Colonic mucosa (tissue), 4 donors: ENCODE measurements around the gene GAS2L1. TPM values are rescaled to one million over a fixed set of nuclear protein-coding genes. Genes with fewer than 3 reads are reported as not detected.

Source experiments
- DNase-seq: peaks from one replicate; pipeline ENCODE4 v3.0.0-alpha.2; 2020
- H3K27ac ChIP-seq: fragments of 200-600 bp; one replicate; pipeline ENCODE4 v1.8.0; 2021
- H3K27me3 ChIP-seq: fragments of 200-600 bp; one replicate; pipeline ENCODE4 v1.8.0; 2021
- H3K36me3 ChIP-seq: fragments of 200-600 bp; one replicate; pipeline ENCODE4 v1.8.0; 2021
- H3K4me1 ChIP-seq: fragments of 200-600 bp; one replicate; pipeline ENCODE4 v1.8.0; 2021; ENCODE audit warnings: mild to moderate bottlenecking
- H3K4me3 ChIP-seq: fragments of 200-600 bp; one replicate; pipeline ENCODE4 v1.8.0; 2021
- H3K9ac ChIP-seq, 2 donors: one replicate each; pipeline ENCODE4 v1.7.0; 2013; ENCODE audit warnings: control low read depth in 2 of 2, low read depth in 2 of 2, low read length in 2 of 2
- H3K9me3 ChIP-seq: fragments of 200-600 bp; one replicate; pipeline ENCODE4 v1.8.0; 2021
- CTCF ChIP-seq: fragments of 200-600 bp; IDR thresholded peaks from one replicate; pipeline ENCODE4 v1.8.0; 2022; ENCODE audit warnings: antibody characterized with exemption, mild to moderate bottlenecking
- intact Hi-C: fragments of 100-400 bp; cut with DNase I; formaldehyde crosslinking; loops from one replicate; pipeline ENCODE4 v1.14.1; 2022
- total RNA-seq, 2 donors: library from RNA; stranded (reverse); fragmentation: NEBNext Ultra II Directional in 1 of 2; extraction: Animal tissue kit (Norgen Biotek cat#: 25700) in 1 of 2; gene quantifications; one replicate each; pipeline ENCODE4 v1.2.1, GENCODE V29; 2021
- donor health status: healthy.
- donor health status: DM: no; HTN: no; CAD: no.
- donor health status: DM: no; HTN: no; CAD: no.

Gene GAS2L1
- total RNA-seq, 2 donors from 2014 or later: 16.6 to 41.1 TPM

GRCh38 chr22:29330753-29331152, 24.3 kb downstream of the GAS2L1 start:
- intact Hi-C loops: no loop called here
- DNase-seq: no peak
- Histone ChIP-seq H3K36me3 (peaks cover 7% of the 10 kb centered on the region), H3K27ac (no peak overlapping the region), H3K9ac (no peak overlapping the region), H3K27me3 (no peaks in the 10 kb centered on the region), H3K4me1 (no peaks in the 10 kb centered on the region), H3K4me3 (no peak overlapping the region), H3K9me3 (no peaks in the 10 kb centered on the region)
- TF ChIP-seq CTCF: no peak

DNA sequence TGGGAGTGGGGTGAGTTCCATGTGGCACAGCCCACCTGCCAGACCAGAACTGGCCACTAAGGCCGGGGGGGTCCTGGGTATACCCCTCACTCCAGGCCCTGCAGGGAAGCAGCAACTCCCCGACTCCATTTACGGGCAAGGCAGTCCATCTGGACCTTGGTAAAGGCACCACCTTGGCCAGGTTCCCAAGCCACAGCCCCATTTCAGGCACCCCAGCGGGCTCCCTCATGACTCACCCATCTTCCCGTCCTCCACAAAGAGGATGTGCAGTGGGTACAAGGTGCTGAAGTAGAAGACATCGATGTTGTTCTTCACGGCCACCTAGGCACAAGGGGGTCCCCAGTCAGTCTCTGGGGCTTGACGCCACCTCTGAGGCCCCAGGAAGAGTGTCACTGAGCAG, 24.8 kb downstream of the GAS2L1 start:
- no peaks in the 10 kb centered on the region for H3K4me1 ChIP-seq
- no peak for DNase-seq
- H3K4me3 ChIP-seq: no peak overlapping the region
- H3K27me3 ChIP-seq: no peaks in the 10 kb centered on the region
- H3K9ac ChIP-seq: no peak overlapping the region
- intact Hi-C loops: no loop called here
- H3K9me3 ChIP-seq: no peaks in the 10 kb centered on the region
- H3K36me3 ChIP-seq: peaks cover 7% of the 10 kb centered on the region
- no peak for TF ChIP-seq CTCF
- no peak overlapping the region for H3K27ac ChIP-seq

DNA sequence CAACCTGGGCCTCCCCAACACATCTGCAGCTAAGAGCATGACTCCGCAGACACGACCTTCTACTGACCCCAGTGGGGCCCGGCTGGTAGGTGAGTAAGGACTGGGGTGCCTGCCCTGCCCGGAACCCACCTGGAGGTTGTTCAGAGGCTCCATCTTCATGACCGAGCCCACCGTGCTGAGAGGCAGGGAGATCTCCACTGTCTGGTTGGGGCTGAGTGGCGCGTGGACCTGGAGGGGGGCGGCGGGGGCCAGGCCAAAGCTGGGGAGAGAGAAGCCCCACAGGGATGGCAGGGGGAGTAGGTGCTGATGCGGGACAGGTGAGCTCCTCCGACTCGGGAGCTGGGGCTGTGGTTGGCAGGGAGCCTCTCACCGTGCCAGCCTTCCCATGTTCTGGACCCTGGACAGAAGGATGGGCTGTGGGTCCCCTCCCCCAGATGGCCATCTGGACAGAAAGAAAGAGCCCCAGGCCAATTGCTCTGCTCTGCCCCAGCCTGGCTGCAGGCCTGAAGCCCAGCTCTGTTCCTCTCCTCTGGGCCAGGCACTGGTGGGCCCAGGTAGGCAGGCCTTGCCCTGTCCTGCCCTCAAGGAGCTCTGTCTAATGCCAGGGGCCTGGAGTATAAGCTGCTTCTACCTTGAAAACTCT, 25.3 kb downstream of the GAS2L1 start:
- Histone ChIP-seq H3K4me3 (no peak overlapping the region), H3K27ac (no peak overlapping the region), H3K9me3 (no peaks in the 10 kb centered on the region), H3K9ac (no peak overlapping the region), H3K27me3 (no peaks in the 10 kb centered on the region), H3K36me3 (peaks cover 7% of the 10 kb centered on the region), H3K4me1 (no peaks in the 10 kb centered on the region)
- no peak for TF ChIP-seq CTCF
- intact Hi-C loops: no loop called here
- no peak for DNase-seq

DNA sequence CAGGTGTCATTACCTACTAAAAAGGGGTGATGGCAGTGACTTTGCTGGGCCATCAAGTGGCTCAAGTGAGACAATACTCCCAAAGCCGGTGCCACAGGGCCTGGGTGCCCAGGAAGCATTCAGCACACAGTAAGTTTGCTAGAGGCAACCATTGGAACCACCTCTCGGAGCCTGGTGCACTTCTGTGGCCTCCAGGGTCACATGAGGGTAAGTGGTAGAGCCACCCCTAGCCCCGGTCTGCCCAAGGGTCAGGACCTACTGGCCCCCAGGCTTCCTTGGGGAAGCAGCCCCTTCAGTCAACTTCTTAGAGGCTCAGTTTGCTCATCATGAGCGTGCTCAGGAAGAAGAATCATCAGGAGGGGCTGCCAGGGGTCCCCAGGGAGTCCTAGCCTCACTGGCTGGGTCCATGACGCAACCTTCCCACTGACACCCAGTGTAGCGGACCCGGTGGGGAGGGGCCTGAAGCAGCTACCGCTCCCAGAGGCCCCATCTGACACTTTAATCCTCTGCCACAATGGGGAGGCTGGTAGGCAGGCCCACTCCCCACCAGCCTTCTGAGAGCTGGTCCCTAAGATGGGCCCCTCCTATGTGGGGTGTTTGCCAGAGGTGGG, 26.5 kb downstream of the GAS2L1 start:
- H3K4me3 ChIP-seq: no peak overlapping the region
- H3K27ac ChIP-seq: no peak overlapping the region
- no peaks in the 10 kb centered on the region for H3K9me3 ChIP-seq
- intact Hi-C loops: no loop called here
- no peak for TF ChIP-seq CTCF
- H3K4me1 ChIP-seq: no peaks in the 10 kb centered on the region
- no peak overlapping the region for H3K9ac ChIP-seq
- peaks cover 7% of the 10 kb centered on the region for H3K36me3 ChIP-seq
- no peak for DNase-seq
- H3K27me3 ChIP-seq: no peaks in the 10 kb centered on the region

DNA sequence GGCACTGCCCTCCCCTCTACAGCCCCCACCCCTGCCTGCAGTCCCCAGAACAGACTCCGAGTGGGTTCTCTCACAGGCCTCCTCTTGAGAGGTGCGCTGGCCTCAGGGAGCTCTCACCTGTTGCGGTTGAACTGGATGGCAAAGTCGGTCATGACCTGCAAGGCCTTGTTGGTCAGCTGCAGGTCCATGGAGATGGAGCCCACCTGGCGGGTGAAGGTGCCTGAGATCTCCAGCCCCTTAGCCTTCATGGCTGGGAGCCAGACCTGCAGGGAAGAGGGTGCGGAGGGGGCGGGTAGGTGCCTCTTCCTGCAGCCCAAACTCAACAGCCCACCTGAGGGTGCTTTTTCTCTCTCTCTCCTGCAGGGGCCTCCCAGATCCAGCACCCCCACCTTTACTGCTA, 27.7 kb downstream of the GAS2L1 start:
- peaks cover 12% of the 10 kb centered on the region for H3K36me3 ChIP-seq

More for the DNA sequence above, 27.7 kb downstream of the GAS2L1 start:
- H3K4me3 ChIP-seq: no peak overlapping the region
- H3K4me1 ChIP-seq: no peaks in the 10 kb centered on the region
- no peaks in the 10 kb centered on the region for H3K9me3 ChIP-seq
- no peaks in the 10 kb centered on the region for H3K27me3 ChIP-seq
- H3K27ac ChIP-seq: no peak overlapping the region
- intact Hi-C loops: no loop called here
- H3K9ac ChIP-seq: no peak overlapping the region
- no peak for TF ChIP-seq CTCF
- DNase-seq: no peak
